PC-9 (cell line): Measurements from ENCODE around the gene FASTKD2. TPM values are rescaled to one million over a fixed set of nuclear protein-coding genes. Genes with fewer than 3 reads are reported as not detected.

Source experiments
- BruUV-seq: library from RNA; stranded (reverse); fragments of 400-500 nt; replicated peaks from 2 replicates; lab custom pipeline; 2021; lab: Mats Ljungman, UMichigan
- CTCF ChIA-PET: fragments of 300-600 bp; sonication (Branson Sonifier 250); formaldehyde crosslinking; loops from one replicate; lab custom pipeline; 2022; ENCODE audit warnings: antibody characterized with exemption; lab: Charles Lee
- POLR2A ChIA-PET: fragments of 300-600 bp; sonication (Branson Sonifier 250); formaldehyde crosslinking; loops from one replicate; lab custom pipeline; 2022; ENCODE audit warnings: antibody characterized with exemption; ENCODE audit not compliant: unreplicated experiment; lab: Charles Lee
- DNase-seq, 2 experiments: peaks; one replicate each; pipeline versions ENCODE4 v3.0.0 to v3.0.0-alpha.2; 2015 to 2022; ENCODE audit warnings: mixed read lengths in 1 of 2
- H2AFZ ChIP-seq: fragments of 200-600 bp; sonication (generic); 2 replicates; pipeline ENCODE4 v1.8.1; 2017; ENCODE audit warnings: antibody characterized with exemption
- H3F3A ChIP-seq: fragments of 200-600 bp; sonication (generic); 2 replicates; pipeline ENCODE4 v1.8.1; 2017; ENCODE audit warnings: antibody characterized with exemption, mild to moderate bottlenecking, low read depth; ENCODE audit not compliant: insufficient read depth
- H3K27ac ChIP-seq: fragments of 200-600 bp; sonication (generic); 2 replicates; pipeline ENCODE4 v1.6.1; 2016; ENCODE audit warnings: mixed run types
- H3K27me3 ChIP-seq: fragments of 200-600 bp; sonication (generic); 2 replicates; pipeline ENCODE4 v1.6.1; 2016; ENCODE audit warnings: low read depth, mixed run types; ENCODE audit not compliant: insufficient read depth
- H3K36me3 ChIP-seq: fragments of 200-600 bp; sonication (generic); 2 replicates; pipeline ENCODE4 v1.6.1; 2016; ENCODE audit warnings: low read depth, mixed run types
- H3K4me1 ChIP-seq: fragments of 200-600 bp; sonication (generic); replicated peaks from 2 replicates; pipeline ENCODE4 v1.6.1; 2016; ENCODE audit warnings: mixed run types; ENCODE audit not compliant: insufficient read depth
- H3K4me2 ChIP-seq: fragments of 200-600 bp; sonication (generic); 2 replicates; pipeline ENCODE4 v1.6.1; 2017; ENCODE audit warnings: mixed run types
- H3K4me3 ChIP-seq: fragments of 200-600 bp; sonication (generic); 2 replicates; pipeline ENCODE4 v1.6.1; 2016; ENCODE audit warnings: mixed run types
- H3K79me2 ChIP-seq: fragments of 200-600 bp; sonication (generic); 2 replicates; pipeline ENCODE4 v1.6.1; 2017; ENCODE audit warnings: low read depth, mixed run types
- H3K9me2 ChIP-seq: fragments of 200-600 bp; sonication (generic); 2 replicates; pipeline ENCODE4 v1.8.1; 2017; ENCODE audit warnings: mild to moderate bottlenecking; ENCODE audit not compliant: insufficient read depth
- H3K9me3 ChIP-seq: fragments of 200-600 bp; sonication (generic); 2 replicates; pipeline ENCODE4 v1.8.1; 2016; ENCODE audit warnings: low read depth; ENCODE audit not compliant: insufficient read depth
- H4K20me1 ChIP-seq: fragments of 200-600 bp; sonication (generic); 2 replicates; pipeline ENCODE4 v1.8.1; 2017; ENCODE audit not compliant: insufficient read depth
- EZH2 ChIP-seq: fragments of 200-600 bp; sonication (generic); IDR thresholded peaks from 2 replicates; pipeline ENCODE4 v1.8.0; 2017; ENCODE audit warnings: antibody characterized with exemption, low read depth
- intact Hi-C: fragments of 100-400 bp; cut with micrococcal nuclease; formaldehyde crosslinking; loops from one replicate; pipeline ENCODE4 v1.10.0; 2022; ENCODE audit not compliant: unreplicated experiment
- total RNA-seq: library from RNA; stranded (reverse); gene quantifications from 2 replicates; pipeline ENCODE4 v1.2.3, GENCODE V29; 2021
- TF ChIP-seq, protein P1 (sequence below): fragments of 200-600 bp; sonication (generic); conservative IDR thresholded peaks from 2 replicates; pipeline ENCODE4 v1.6.1; 2017; ENCODE audit warnings: mixed run types, antibody characterized with exemption, mild to moderate bottlenecking, moderate library complexity

The FASTKD2 gene
- total RNA-seq, 1 experiment from 2014 or later, result 12.1 TPM

GRCh38 chr2:206776432-206776831 is 11.0 kb downstream of the FASTKD2 start:
- H3K79me2 ChIP-seq, result 0 out of 2 replicates have a peak, but pooled peaks cover 3% of the 10 kb centered on the region
- intact Hi-C loops, result no loop called here
- DNase-seq, result no peak
- H3K4me1 ChIP-seq, result no peaks in the 10 kb centered on the region
- POLR2A ChIA-PET, result no interaction called here
- H2AFZ ChIP-seq, result no peak overlapping the region
- H3K27me3 ChIP-seq, result no peaks in the 10 kb centered on the region
- BruUV-seq, result no TSS peak
- no peak overlapping the region for H3K4me2 ChIP-seq
- no peaks in the 10 kb centered on the region for H4K20me1 ChIP-seq
- peaks cover 35% of the 10 kb centered on the region for H3K36me3 ChIP-seq
- TF ChIP-seq, protein P1, sequence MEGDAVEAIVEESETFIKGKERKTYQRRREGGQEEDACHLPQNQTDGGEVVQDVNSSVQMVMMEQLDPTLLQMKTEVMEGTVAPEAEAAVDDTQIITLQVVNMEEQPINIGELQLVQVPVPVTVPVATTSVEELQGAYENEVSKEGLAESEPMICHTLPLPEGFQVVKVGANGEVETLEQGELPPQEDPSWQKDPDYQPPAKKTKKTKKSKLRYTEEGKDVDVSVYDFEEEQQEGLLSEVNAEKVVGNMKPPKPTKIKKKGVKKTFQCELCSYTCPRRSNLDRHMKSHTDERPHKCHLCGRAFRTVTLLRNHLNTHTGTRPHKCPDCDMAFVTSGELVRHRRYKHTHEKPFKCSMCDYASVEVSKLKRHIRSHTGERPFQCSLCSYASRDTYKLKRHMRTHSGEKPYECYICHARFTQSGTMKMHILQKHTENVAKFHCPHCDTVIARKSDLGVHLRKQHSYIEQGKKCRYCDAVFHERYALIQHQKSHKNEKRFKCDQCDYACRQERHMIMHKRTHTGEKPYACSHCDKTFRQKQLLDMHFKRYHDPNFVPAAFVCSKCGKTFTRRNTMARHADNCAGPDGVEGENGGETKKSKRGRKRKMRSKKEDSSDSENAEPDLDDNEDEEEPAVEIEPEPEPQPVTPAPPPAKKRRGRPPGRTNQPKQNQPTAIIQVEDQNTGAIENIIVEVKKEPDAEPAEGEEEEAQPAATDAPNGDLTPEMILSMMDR, result no peak
- TF ChIP-seq EZH2, result no peak
- H3K27ac ChIP-seq, result no peak overlapping the region
- CTCF ChIA-PET, result no interaction called here
- no peak overlapping the region for H3K4me3 ChIP-seq
- H3K9me3 ChIP-seq, result no peaks in the 10 kb centered on the region
- no peaks in the 10 kb centered on the region for H3K9me2 ChIP-seq
- no peaks in the 10 kb centered on the region for H3F3A ChIP-seq

GRCh38 chr2:206780671-206781070 is 15.3 kb downstream of the FASTKD2 start:
- Histone ChIP-seq H3F3A (no peaks in the 10 kb centered on the region), H3K9me3 (no peaks in the 10 kb centered on the region), H3K4me3 (no peak overlapping the region), H3K27me3 (no peaks in the 10 kb centered on the region), H4K20me1 (peaks cover 5% of the 10 kb centered on the region), H3K36me3 (peaks cover 37% of the 10 kb centered on the region), H3K79me2 (0 out of 2 replicates have a peak, but pooled peaks cover 3% of the 10 kb centered on the region), H2AFZ (no peak overlapping the region), H3K4me1 (no peaks in the 10 kb centered on the region), H3K9me2 (no peaks in the 10 kb centered on the region), H3K4me2 (no peak overlapping the region), H3K27ac (no peak overlapping the region)
- intact Hi-C loops, result loop anchor here (1.0 to 2.0 kb wide), 3 partner anchors 87 to 388 kb away; no protein-coding TSS in a partner anchor
- BruUV-seq, result no TSS peak
- ChIA-PET POLR2A (no interaction called here), CTCF (interaction anchor here (0.6 kb wide), 1 partner anchor 15 kb away, joined by 6 read pairs; no protein-coding TSS in a partner anchor)
- TF ChIP-seq, protein P1, result no peak
- no peak for TF ChIP-seq EZH2
- DNase-seq, result no peak

GRCh38 chr2:206783718-206784117 is 18.3 kb downstream of the FASTKD2 start:
- Histone ChIP-seq H3K9me3 (no peaks in the 10 kb centered on the region), H4K20me1 (peaks cover 5% of the 10 kb centered on the region), H2AFZ (no peak overlapping the region), H3K4me3 (no peak overlapping the region), H3K4me1 (no peaks in the 10 kb centered on the region), H3K36me3 (peaks cover 16% of the 10 kb centered on the region; the same call in 1 of the 2 replicates), H3K79me2 (no peaks in the 10 kb centered on the region), H3K4me2 (no peak overlapping the region), H3F3A (no peaks in the 10 kb centered on the region), H3K27me3 (no peaks in the 10 kb centered on the region), H3K27ac (no peak overlapping the region), H3K9me2 (no peaks in the 10 kb centered on the region)
- DNase-seq, result no peak
- CTCF ChIA-PET, result no interaction called here
- TF ChIP-seq, protein P1, result peak; percentile 42; the same call in 1 of the 2 replicates
- no peak for TF ChIP-seq EZH2
- no TSS peak for BruUV-seq
- POLR2A ChIA-PET, result no interaction called here
- intact Hi-C loops, result no loop called here
